Measurements from ENCODE around the gene ATP6V0B. TPM values are rescaled to one million over a fixed set of nuclear protein-coding genes. Genes with fewer than 3 reads are reported as not detected.

The ATP6V0B gene
- total and polyA plus RNA-seq, 9 of the 15 experiments (the other 6 are each of a cell fraction or from before 2014, with no cell fraction given): 137 to 328 (median 220) TPM

DNA sequence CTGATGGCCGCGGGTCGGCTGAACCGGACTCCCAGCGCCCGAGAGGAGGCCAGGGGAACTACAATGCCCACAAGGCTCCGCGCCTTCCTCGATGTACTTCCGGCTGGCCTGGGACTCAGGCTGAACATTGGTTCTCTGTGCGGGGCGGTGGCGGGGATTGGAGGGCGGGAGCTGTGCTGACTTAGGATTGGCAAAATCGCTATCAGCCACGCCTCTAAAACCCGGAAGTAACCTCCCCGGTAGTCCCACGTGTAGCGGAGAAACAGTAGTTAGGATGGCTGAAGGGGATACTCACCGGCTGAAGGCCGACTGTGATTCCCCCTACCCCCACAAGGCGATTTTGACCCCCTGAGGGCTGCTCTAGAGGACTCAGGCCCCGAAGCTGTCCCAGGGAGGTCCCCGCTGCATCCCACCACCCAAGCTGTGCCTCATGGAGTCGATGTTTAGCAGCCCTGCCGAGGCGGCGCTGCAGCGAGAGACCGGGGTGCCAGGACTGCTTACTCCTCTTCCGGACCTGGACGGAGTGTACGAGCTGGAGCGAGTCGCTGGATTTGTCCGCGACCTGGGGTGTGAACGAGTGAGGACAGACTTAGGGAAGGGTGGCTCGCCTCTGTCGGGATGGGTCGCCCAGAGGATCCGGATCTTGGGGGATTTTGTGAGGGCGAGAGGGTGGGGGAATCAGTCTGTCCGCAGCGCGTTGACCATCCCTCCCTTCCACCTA, 4.9 kb upstream of the ATP6V0B start, which contains the start of gene DPH2 (continued):
- peak; percentile 92 for TF ChIP-seq ETS1 (conservative IDR thresholded peaks at IDR 0.05; ENCODE audit: control insufficient read depth, low read depth, low read length)
- TF ChIP-seq JUND (IDR thresholded peaks at IDR 0.05; ENCODE audit: borderline replicate concordance, low read depth, low read length): no peak
- TF ChIP-seq JUND (tag; IDR thresholded peaks at IDR 0.05; ENCODE audit: borderline replicate concordance, low read depth, low read length): no peak; the same call in 2 of the 3 replicates
- TF ChIP-seq SIX5 (IDR thresholded peaks at IDR 0.05; ENCODE audit: borderline replicate concordance in 1 of 2, insufficient read depth in 1 of 2, low read depth in 1 of 2, low read length in 2 of 2): peak; percentile 83 to 91
- TF ChIP-seq SMARCC2 (IDR thresholded peaks at IDR 0.05; ENCODE audit: low read depth): no peak
- TF ChIP-seq MAZ (CRISPR knock-in tag; conservative IDR thresholded peaks at IDR 0.05 in 1 of 2, IDR thresholded peaks at IDR 0.05 in 1 of 2): peak; percentile 31 to 57; a peak in 1 of 4 replicates
- no peak for TF ChIP-seq TCF3 (CRISPR knock-in tag; IDR thresholded peaks at IDR 0.05)
- no peak for TF ChIP-seq POLR3A (IDR thresholded peaks at IDR 0.05; ENCODE audit: borderline replicate concordance, extremely low read depth, insufficient read depth, insufficient read length)
- no peak for TF ChIP-seq KDM5B (IDR thresholded peaks at IDR 0.05; ENCODE audit: insufficient replicate concordance, low read depth, low read length)
- no peak for TF ChIP-seq CTBP1 (IDR thresholded peaks at IDR 0.05; ENCODE audit: borderline replicate concordance)
- peak; percentile 94 for TF ChIP-seq EP400 (IDR thresholded peaks at IDR 0.05)
- TF ChIP-seq TOE1 (IDR thresholded peaks at IDR 0.05; ENCODE audit: borderline replicate concordance): no peak
- TF ChIP-seq TOE1 (CRISPR knock-in tag; IDR thresholded peaks at IDR 0.05; ENCODE audit: borderline replicate concordance, low read depth): no peak
- TF ChIP-seq ELF4 (CRISPR knock-in tag; IDR thresholded peaks at IDR 0.05): 0 out of 2 replicates have a peak, but pooled peaks have one; percentile 26
- TF ChIP-seq SMC3 (conservative IDR thresholded peaks at IDR 0.05; ENCODE audit: insufficient read depth, low read depth, low read length): no peak
- no peak for TF ChIP-seq NCOR1 (IDR thresholded peaks at IDR 0.05)
- no peak for TF ChIP-seq ZNF384 (IDR thresholded peaks at IDR 0.05; ENCODE audit: low read depth, low read length)
- peak; percentile 99 to 100 for TF ChIP-seq SIN3A (IDR thresholded peaks at IDR 0.05; ENCODE audit: borderline replicate concordance in 2 of 2, control insufficient read depth in 1 of 2, low read depth in 2 of 2, low read length in 2 of 2)
- no peak for TF ChIP-seq MTF1 (CRISPR knock-in tag; IDR thresholded peaks at IDR 0.05; ENCODE audit: borderline replicate concordance)
- TF ChIP-seq POLR2AphosphoS5 (IDR thresholded peaks at IDR 0.05; ENCODE audit: control insufficient read depth, insufficient read depth, low read depth, low read length): peak; percentile 51; the same call in 1 of the 2 replicates
- TF ChIP-seq POLR2A (conservative IDR thresholded peaks at IDR 0.05): peak; percentile 79
- TF ChIP-seq CTCFL (IDR thresholded peaks at IDR 0.05; ENCODE audit: borderline replicate concordance, insufficient read depth, low read depth, low read length, poor library complexity, severe bottlenecking): no peak
- TF ChIP-seq LCOR (CRISPR knock-in tag; IDR thresholded peaks at IDR 0.05): no peak
- TF ChIP-seq ESRRA (IDR thresholded peaks at IDR 0.05; ENCODE audit: borderline replicate concordance, low read depth): 0 out of 2 replicates have a peak, but pooled peaks have one; percentile 12

All from K562 (cell line).